HepG2 (cell line): ENCODE data around the gene NUTF2. TPM values are rescaled to one million over a fixed set of nuclear protein-coding genes. Genes with fewer than 3 reads are reported as not detected.

Experiments
- AGO2 ChIP-seq: fragments of 200-400 bp; formaldehyde crosslinking; optimal IDR thresholded peaks from 2 replicates; pipeline ENCODE3; 2017; ENCODE audit warnings: mild to moderate bottlenecking, low read depth, low read length, moderate library complexity
- BORCS8-MEF2B ChIP-seq: sonication (generic); formaldehyde crosslinking; IDR thresholded peaks from 2 replicates; pipeline ENCODE4 v1.8.0; 2022; ENCODE audit warnings: mild to moderate bottlenecking, missing genetic modification reagents
- NR1H2 ChIP-seq: sonication (generic); formaldehyde crosslinking; IDR thresholded peaks from 2 replicates; pipeline ENCODE4 v1.8.1; 2022; ENCODE audit warnings: low read depth, missing genetic modification reagents, borderline replicate concordance
- PHF21A ChIP-seq: sonication (generic); formaldehyde crosslinking; IDR thresholded peaks from 2 replicates; pipeline ENCODE4 v1.5.0; 2020; ENCODE audit warnings: mild to moderate bottlenecking, missing genetic modification reagents
- PPARG ChIP-seq: conservative IDR thresholded peaks from 2 replicates; pipeline ENCODE4 v1.6.1; 2016; ENCODE audit warnings: missing biosample characterization, missing genetic modification reagents
- PTBP1 ChIP-seq: fragments of 200-400 bp; formaldehyde crosslinking; IDR thresholded peaks from 2 replicates; pipeline ENCODE4 v1.6.1; 2018; ENCODE audit warnings: low read length, low read depth; ENCODE audit not compliant: poor library complexity, severe bottlenecking
- SIN3B ChIP-seq: fragments of 150-350 bp; IDR thresholded peaks from 2 replicates; pipeline ENCODE4 v1.6.1; 2014; ENCODE audit warnings: low read length
- TFDP2 ChIP-seq: sonication (generic); formaldehyde crosslinking; IDR thresholded peaks from 2 replicates; pipeline ENCODE4 v1.4.0; 2020; ENCODE audit warnings: missing genetic modification reagents
- ZBTB25 ChIP-seq: IDR thresholded peaks from 2 replicates; pipeline ENCODE4 v1.6.1; 2018; ENCODE audit warnings: missing genetic modification reagents
- ZNF12 ChIP-seq: sonication (generic); formaldehyde crosslinking; IDR thresholded peaks from 2 replicates; pipeline ENCODE4 v1.5.0; 2020; ENCODE audit warnings: missing genetic modification reagents
- ZNF296 ChIP-seq: sonication (generic); formaldehyde crosslinking; conservative IDR thresholded peaks from 2 replicates; pipeline ENCODE4 v1.5.0; 2020; ENCODE audit warnings: mild to moderate bottlenecking, missing genetic modification reagents
- ZNF383 ChIP-seq: sonication (generic); formaldehyde crosslinking; IDR thresholded peaks from 2 replicates; pipeline ENCODE4 v1.4.0; 2020; ENCODE audit warnings: missing genetic modification reagents, mild to moderate bottlenecking, borderline replicate concordance
- ZNF550 ChIP-seq: sonication (generic); formaldehyde crosslinking; IDR thresholded peaks from 2 replicates; pipeline ENCODE4 v1.4.0; 2020; ENCODE audit warnings: mild to moderate bottlenecking, missing genetic modification reagents, borderline replicate concordance
- ZNF704 ChIP-seq: sonication (generic); formaldehyde crosslinking; IDR thresholded peaks from 2 replicates; pipeline ENCODE4 v1.8.1; 2023; ENCODE audit warnings: mild to moderate bottlenecking, inconsistent platforms, moderate library complexity, missing genetic modification reagents, borderline replicate concordance
- polyA plus RNA-seq, 8 experiments: library from polyadenylated mRNA; depleted of rRNA in 3 of 8; stranded (reverse) in 7 of 8; unstranded in 1 of 8; fragments of >200 nt; fragmentation: Illumina TruSeq in 4 of 8; extraction: Trizol in 4 of 8; gene quantifications; 2 replicates each; pipeline versions ENCODE4 v1.2.1 to v1.2.3, GENCODE V29; 2011 to 2016; ENCODE audit warnings: low read depth in 4 of 8, missing spikeins in 1 of 8, mixed read lengths in 1 of 8; ENCODE audit not compliant: insufficient read depth in 1 of 8
- total RNA-seq, 5 experiments: library from RNA; depleted of rRNA; stranded (reverse); fragments of >200 nt; fragmentation: Illumina TruSeq; extraction: Trizol; gene quantifications; 2 replicates each; pipeline ENCODE4 v1.2.3, GENCODE V29; 2016; ENCODE audit warnings: low read depth in 1 of 5
- TF ChIP-seq, protein P1 (sequence below): sonication (generic); formaldehyde crosslinking; IDR thresholded peaks from 2 replicates; pipeline ENCODE4 v1.8.0; 2022; ENCODE audit warnings: mild to moderate bottlenecking, missing genetic modification reagents; ENCODE audit not compliant: insufficient replicate concordance
- TF ChIP-seq, protein P2 (sequence below): sonication (generic); formaldehyde crosslinking; IDR thresholded peaks from 2 replicates; pipeline ENCODE4 v1.4.0; 2020; ENCODE audit warnings: missing genetic modification reagents, borderline replicate concordance
- TF ChIP-seq, protein P3 (sequence below): sonication (generic); formaldehyde crosslinking; IDR thresholded peaks from 2 replicates; pipeline ENCODE4 v1.5.0; 2020; ENCODE audit warnings: mild to moderate bottlenecking, low read depth, missing genetic modification reagents, borderline replicate concordance
- TF ChIP-seq, protein P4 (sequence below): sonication (generic); formaldehyde crosslinking; IDR thresholded peaks from 2 replicates; pipeline ENCODE4 v1.8.0; 2022; ENCODE audit warnings: missing genetic modification reagents, mild to moderate bottlenecking, borderline replicate concordance

Gene NUTF2
- total and polyA plus RNA-seq, 2 of the 13 experiments (the other 11 are each of a cell fraction or from before 2014, with no cell fraction given), result 168 to 214 TPM

GRCh38 chr16:67883872-67884261 is 37.1 kb downstream of the NUTF2 start (continued):
- TF ChIP-seq ZBTB25 (CRISPR knock-in tag) (peak; percentile 27; the same call in 1 of the 2 replicates), ZNF296 (CRISPR knock-in tag) (no peak), PHF21A (CRISPR knock-in tag) (no peak), AGO2 (no peak), ZNF12 (CRISPR knock-in tag) (no peak), BORCS8-MEF2B (CRISPR knock-in tag) (peak; percentile 74; the same call in 1 of the 2 replicates), PTBP1 (no peak), SIN3B (no peak), PPARG (CRISPR knock-in tag) (0 out of 2 replicates have a peak, but pooled peaks have one; percentile 32), ZNF383 (no peak), ZNF550 (CRISPR knock-in tag) (no peak), NR1H2 (CRISPR knock-in tag) (no peak), TFDP2 (CRISPR knock-in tag) (0 out of 2 replicates have a peak, but pooled peaks have one; percentile 42), ZNF704 (CRISPR knock-in tag) (no peak)
- TF ChIP-seq, protein P1, sequence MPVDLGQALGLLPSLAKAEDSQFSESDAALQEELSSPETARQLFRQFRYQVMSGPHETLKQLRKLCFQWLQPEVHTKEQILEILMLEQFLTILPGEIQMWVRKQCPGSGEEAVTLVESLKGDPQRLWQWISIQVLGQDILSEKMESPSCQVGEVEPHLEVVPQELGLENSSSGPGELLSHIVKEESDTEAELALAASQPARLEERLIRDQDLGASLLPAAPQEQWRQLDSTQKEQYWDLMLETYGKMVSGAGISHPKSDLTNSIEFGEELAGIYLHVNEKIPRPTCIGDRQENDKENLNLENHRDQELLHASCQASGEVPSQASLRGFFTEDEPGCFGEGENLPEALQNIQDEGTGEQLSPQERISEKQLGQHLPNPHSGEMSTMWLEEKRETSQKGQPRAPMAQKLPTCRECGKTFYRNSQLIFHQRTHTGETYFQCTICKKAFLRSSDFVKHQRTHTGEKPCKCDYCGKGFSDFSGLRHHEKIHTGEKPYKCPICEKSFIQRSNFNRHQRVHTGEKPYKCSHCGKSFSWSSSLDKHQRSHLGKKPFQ (CRISPR knock-in tag), result no peak
- TF ChIP-seq, protein P2, sequence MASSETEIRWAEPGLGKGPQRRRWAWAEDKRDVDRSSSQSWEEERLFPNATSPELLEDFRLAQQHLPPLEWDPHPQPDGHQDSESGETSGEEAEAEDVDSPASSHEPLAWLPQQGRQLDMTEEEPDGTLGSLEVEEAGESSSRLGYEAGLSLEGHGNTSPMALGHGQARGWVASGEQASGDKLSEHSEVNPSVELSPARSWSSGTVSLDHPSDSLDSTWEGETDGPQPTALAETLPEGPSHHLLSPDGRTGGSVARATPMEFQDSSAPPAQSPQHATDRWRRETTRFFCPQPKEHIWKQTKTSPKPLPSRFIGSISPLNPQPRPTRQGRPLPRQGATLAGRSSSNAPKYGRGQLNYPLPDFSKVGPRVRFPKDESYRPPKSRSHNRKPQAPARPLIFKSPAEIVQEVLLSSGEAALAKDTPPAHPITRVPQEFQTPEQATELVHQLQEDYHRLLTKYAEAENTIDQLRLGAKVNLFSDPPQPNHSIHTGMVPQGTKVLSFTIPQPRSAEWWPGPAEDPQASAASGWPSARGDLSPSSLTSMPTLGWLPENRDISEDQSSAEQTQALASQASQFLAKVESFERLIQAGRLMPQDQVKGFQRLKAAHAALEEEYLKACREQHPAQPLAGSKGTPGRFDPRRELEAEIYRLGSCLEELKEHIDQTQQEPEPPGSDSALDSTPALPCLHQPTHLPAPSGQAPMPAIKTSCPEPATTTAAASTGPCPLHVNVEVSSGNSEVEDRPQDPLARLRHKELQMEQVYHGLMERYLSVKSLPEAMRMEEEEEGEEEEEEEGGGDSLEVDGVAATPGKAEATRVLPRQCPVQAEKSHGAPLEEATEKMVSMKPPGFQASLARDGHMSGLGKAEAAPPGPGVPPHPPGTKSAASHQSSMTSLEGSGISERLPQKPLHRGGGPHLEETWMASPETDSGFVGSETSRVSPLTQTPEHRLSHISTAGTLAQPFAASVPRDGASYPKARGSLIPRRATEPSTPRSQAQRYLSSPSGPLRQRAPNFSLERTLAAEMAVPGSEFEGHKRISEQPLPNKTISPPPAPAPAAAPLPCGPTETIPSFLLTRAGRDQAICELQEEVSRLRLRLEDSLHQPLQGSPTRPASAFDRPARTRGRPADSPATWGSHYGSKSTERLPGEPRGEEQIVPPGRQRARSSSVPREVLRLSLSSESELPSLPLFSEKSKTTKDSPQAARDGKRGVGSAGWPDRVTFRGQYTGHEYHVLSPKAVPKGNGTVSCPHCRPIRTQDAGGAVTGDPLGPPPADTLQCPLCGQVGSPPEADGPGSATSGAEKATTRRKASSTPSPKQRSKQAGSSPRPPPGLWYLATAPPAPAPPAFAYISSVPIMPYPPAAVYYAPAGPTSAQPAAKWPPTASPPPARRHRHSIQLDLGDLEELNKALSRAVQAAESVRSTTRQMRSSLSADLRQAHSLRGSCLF, result no peak
- TF ChIP-seq, protein P3, sequence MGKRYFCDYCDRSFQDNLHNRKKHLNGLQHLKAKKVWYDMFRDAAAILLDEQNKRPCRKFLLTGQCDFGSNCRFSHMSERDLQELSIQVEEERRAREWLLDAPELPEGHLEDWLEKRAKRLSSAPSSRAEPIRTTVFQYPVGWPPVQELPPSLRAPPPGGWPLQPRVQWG (CRISPR knock-in tag), result no peak
- TF ChIP-seq, protein P4, sequence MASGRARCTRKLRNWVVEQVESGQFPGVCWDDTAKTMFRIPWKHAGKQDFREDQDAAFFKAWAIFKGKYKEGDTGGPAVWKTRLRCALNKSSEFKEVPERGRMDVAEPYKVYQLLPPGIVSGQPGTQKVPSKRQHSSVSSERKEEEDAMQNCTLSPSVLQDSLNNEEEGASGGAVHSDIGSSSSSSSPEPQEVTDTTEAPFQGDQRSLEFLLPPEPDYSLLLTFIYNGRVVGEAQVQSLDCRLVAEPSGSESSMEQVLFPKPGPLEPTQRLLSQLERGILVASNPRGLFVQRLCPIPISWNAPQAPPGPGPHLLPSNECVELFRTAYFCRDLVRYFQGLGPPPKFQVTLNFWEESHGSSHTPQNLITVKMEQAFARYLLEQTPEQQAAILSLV (CRISPR knock-in tag), result 0 out of 2 replicates have a peak, but pooled peaks have one; percentile 25
